Fibroblast of the aortic adventitia (primary cell): ENCODE measurements around the gene TCERG1. TPM values are rescaled to one million over a fixed set of nuclear protein-coding genes. Genes with fewer than 3 reads are reported as not detected.
A peak's percentile ranks its signal among the peaks of the same experiment; 100 is the strongest.

ENCODE experiments used
- DNase-seq: peaks from one replicate; pipeline ENCODE4 v3.0.0-alpha.2; 2010; ENCODE audit warnings: low read depth
- H3K4me3 ChIP-seq: 2 replicates; pipeline ENCODE4 v1.5.1; 2011; ENCODE audit warnings: low read depth, mild to moderate bottlenecking, control low read depth, low read length, moderate library complexity
- total RNA-seq: library from RNA; depleted of rRNA; stranded (reverse); fragments of >200 nt; gene quantifications from 2 replicates; pipeline ENCODE4 v1.2.3, GENCODE V29; 2012; ENCODE audit warnings: low replicate concordance
- TF ChIP-seq, protein P1 (sequence below): IDR thresholded peaks from 2 replicates; pipeline ENCODE4 v1.5.1; 2011; ENCODE audit warnings: mild to moderate bottlenecking, low read length, control low read depth, inconsistent platforms; ENCODE audit not compliant: insufficient read depth

Gene TCERG1
- total RNA-seq, 1 donor: 66.4 TPM

DNA sequence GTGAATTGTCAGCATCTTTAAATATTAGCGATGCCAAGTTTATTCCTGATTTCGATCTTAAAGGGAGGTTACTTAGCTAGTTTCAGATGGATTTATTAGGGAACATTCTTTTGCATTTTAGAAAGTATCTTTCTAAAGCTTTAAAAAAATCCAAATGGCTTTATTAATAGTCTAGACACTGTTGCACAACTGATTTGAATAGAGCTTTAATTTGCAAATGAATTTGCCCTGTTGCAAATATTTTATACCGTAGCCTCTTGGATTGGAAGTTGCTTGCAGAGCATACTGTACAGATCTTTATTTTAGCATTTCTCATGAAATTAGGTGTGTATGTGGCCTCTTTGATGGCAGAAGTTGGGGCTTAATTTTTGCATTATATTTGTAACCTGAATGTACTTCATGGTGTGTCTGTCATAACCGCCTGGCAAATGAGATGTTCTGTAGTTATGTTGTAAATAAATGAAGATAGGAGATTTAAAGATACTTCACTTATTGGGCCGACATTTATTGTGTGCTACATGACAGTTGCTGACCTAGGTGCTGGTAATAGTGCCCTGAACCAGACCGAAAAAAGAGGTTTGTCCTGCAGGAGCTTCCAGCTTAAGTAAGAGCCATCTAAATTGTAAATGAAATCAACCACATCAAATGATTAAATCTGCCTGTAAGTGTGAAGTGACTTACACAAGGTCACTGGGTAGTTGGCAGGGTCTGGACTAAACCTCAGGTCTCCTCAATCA lies 1.8 kb downstream of the TCERG1 start:
- TF ChIP-seq, protein P1, sequence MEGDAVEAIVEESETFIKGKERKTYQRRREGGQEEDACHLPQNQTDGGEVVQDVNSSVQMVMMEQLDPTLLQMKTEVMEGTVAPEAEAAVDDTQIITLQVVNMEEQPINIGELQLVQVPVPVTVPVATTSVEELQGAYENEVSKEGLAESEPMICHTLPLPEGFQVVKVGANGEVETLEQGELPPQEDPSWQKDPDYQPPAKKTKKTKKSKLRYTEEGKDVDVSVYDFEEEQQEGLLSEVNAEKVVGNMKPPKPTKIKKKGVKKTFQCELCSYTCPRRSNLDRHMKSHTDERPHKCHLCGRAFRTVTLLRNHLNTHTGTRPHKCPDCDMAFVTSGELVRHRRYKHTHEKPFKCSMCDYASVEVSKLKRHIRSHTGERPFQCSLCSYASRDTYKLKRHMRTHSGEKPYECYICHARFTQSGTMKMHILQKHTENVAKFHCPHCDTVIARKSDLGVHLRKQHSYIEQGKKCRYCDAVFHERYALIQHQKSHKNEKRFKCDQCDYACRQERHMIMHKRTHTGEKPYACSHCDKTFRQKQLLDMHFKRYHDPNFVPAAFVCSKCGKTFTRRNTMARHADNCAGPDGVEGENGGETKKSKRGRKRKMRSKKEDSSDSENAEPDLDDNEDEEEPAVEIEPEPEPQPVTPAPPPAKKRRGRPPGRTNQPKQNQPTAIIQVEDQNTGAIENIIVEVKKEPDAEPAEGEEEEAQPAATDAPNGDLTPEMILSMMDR: no peak
- no peak for DNase-seq
- H3K4me3 ChIP-seq: peak overlapping the region; percentile 92

DNA sequence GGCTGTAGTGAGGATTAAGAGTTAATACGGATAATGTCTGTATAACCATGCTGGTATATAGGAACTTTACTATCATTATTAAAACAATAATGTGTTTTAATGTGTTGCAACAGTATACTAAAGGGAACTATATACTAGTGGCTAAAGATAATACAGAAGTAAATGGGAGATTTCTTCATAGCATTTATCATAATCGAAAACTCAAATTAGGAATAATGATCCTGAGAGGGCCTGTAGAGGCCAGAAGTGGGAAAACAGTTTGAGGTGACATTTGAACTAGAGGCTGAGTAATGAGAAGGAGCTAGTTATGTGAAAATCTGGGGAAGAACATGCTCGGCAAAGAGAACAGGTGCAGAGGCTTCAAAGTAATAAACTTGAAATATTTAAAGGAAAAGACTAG lies 2.9 kb downstream of the TCERG1 start:
- H3K4me3 ChIP-seq: no peak overlapping the region
- DNase-seq: no peak
- TF ChIP-seq, protein P1: no peak

DNA sequence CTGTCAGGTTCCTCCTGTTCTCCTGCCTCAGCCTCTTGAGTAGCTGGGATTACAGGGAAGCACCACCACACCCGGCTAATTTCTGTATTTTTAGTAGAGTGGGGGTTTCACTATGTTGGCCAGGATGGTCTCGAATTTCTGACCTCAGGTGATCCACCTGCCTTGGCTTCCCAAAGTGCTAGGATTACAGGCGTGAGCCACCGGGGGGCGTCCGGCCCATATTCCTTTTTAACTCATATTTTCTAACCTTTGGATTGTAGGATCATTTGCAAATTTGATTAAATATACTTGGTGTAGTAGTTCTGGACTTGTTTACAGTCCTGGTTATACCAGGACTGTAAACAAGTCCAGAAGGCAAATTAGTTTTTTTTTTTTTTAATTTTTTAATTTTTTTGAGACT lies 4.3 kb downstream of the TCERG1 start:
- TF ChIP-seq, protein P1: peak; percentile 6
- H3K4me3 ChIP-seq: no peak overlapping the region
- DNase-seq: no peak

DNA sequence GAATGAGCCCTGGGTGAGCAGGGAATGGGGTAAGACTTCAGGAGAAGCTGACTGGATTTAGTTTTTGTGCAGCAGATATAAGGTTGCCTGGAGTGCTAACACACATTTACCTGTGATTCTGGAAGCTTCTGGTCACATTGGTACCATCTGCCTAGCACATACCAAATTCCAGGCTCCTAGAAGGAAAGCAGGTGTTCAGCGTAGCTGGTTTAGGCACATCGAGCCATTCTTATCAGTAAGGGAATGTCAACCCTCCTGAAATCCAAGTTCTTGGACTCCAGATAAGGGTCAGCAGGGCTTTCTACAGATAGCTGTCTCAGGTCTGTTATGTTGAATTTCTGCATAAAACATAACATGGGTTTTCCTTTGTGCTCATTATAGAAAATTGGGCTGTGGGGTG lies 10.3 kb downstream of the TCERG1 start:
- H3K4me3 ChIP-seq: no peak overlapping the region
- TF ChIP-seq, protein P1: no peak
- no peak for DNase-seq

DNA sequence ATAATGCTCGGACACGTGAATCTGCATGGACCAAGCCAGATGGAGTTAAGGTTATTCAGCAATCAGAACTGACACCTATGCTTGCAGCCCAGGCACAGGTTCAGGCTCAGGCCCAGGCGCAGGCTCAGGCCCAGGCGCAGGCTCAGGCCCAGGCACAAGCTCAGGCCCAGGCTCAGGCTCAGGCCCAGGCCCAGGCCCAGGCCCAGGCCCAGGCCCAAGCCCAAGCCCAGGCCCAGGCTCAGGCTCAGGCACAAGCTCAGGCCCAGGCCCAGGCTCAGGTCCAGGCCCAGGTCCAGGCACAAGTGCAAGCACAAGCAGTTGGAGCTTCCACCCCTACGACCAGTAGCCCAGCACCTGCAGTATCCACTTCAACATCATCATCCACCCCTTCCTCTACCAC lies 11.8 kb downstream of the TCERG1 start:
- no peak for DNase-seq
- TF ChIP-seq, protein P1: no peak
- H3K4me3 ChIP-seq: no peak overlapping the region

DNA sequence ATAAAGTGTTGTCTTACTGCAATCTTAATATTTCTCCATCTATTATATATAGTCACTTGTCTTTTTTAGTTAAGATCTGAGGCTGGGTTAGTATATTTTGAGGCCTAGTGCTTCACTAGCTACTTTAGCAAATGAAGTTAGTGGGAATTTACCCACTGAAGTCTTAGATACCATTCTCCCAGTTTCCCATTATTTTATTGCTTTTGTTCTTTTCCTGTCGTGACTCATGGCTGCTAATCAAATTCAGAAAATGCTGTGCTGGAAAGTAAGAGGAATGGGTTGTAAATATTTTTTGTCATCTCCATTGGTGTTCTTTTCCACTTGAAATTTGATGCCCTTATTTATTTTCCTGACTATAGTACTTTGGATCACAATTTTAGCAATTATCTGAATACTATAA lies 14.2 kb downstream of the TCERG1 start:
- DNase-seq: peak; percentile 14
- TF ChIP-seq, protein P1: no peak
- no peak overlapping the region for H3K4me3 ChIP-seq

DNA sequence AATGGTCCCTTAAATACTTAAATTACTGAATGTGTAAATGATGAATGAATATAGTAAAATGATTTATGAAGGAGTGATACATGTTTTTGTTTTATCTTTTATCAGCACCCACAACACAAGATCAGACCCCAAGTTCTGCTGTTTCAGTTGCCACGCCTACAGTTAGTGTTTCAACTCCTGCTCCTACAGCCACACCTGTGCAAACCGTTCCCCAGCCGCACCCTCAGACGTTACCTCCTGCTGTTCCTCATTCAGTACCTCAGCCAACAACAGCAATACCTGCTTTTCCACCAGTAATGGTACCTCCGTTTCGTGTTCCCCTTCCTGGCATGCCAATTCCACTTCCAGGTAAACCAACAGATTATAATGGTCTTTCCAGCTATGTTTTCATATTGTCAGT lies 16.3 kb downstream of the TCERG1 start:
- TF ChIP-seq, protein P1: no peak
- DNase-seq: no peak

More for the DNA sequence above, 16.3 kb downstream of the TCERG1 start:
- no peak overlapping the region for H3K4me3 ChIP-seq
